ENCODE data around the gene CELSR1.

The CELSR1 gene

DNA sequence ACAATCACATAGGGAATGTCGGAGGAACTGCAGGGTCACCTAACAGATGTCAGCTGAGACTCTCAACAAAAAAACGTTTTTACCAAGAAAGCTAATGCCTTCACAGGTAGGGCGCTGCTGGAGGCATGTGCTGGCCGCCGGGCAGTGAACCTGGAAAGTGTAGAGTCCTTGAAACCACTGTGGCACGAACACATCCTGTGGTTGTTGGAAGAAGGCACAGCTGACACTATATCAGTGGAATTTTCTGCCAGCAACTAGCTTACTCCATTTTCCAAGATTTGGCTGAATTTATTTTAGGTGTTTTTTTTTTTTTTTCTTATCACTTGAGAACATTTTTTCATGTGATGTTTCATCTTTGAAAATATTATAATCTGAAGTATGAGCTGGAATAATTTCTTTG is 187.7 kb downstream of the CELSR1 start:
- DNase-seq (ENCODE audit: low read depth in 2 of 2), result no peak

DNA sequence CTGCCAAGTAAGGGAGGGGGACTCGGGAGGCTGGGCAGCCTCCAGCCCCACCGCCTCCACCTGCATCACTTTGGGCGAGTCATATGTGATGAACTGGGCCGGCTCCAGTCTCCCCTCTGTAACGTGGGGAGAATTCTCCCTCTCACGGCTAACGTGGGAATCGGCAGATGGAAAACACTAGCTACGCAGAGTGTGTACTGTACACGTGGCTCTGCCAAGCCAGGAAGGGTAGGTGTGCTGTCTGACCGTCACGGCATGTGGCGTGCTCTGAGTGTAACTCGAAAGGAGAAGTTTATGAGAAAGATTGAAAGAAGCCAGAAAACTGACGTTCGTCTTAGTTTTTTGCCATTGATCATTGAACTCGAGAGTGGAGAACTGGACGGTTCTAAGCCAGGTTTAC is 188.2 kb downstream of the CELSR1 start:
- no peak for DNase-seq (ENCODE audit: low read depth in 2 of 2)

DNA sequence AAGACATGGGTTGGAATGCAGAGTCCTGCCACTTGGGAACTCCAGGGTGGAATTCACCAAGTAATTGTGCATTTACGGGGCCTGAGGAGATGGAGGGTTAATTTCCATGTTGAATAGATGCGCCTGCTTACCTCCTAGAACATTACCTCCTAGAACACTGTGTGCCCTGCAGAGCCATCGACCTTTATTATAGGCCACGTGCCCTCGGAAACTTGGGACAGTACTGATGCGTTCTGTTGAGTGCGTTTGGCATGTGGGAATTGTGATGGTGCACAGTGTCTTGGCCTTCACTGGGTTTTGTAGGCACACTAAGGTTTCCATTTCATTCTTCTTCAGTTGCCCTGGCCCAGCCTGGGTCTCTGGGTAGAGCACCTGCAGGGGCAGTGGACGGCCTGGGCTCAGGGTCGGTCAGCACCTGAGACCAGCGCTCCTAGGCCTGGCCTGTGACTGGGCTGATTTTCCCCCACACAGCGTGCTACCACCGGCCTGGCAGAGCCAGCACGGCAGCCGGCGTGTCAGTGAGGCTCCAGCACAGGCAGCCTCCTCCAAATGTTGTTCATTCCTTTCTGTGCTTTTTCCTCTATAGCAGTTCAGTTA is 189.2 kb downstream of the CELSR1 start:
- no peak for DNase-seq (ENCODE audit: low read depth in 2 of 2)

DNA sequence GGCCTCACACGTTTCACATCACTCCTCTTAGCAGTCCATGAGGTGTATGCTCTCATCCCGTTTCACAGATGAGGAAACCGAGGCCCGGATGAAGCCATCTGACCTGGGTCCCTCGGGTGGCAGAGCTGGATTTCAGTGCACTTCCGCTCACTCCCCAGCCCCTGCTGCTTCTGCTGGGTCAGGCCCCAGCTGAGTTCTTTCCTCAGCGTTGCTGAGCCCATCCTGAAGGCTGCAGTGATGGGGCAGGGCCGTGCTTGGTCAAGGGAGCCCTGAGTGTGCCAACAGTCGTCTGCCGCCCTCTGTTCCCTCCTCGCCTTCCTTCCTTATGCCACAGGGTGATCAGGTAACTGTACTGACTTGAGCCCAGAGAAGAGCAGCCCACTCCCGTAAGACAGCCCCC is 189.8 kb downstream of the CELSR1 start:
- no peak for DNase-seq (ENCODE audit: low read depth in 2 of 2)

DNA sequence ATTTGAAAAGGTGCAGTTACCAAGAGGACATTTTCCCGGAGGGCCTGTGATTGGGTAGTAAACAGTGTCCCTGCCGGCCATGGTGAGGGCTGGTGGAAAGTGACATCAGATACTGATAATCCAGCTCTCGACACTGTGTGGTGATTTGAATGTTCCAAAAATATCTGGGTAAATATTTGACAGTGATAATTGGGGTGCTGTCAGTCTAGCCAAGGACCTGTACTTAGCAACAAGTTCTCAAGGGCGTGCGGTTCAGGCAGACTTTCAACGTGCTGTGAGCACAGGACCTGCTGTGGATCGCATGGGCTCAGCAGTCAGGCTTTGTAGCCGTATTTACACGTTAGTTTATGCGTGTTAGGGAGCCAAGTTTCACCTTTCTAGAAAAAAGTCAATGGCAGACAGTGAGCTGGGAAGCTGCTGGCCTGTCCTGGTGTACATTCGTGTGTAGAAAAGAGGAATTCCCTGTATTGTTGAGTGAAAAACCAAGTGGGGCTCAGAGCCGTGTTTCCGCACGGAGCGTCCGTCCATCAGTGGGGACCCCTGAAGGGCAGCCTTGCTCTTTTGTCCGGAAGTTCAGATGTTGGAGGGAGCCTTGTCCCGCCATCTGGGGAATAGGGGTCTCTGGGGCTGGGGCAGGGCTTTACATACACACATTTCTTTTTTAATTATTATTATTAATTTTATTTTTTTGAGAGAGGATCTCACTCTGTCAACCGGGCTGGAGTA is 190.6 kb downstream of the CELSR1 start:
- no peak for DNase-seq (ENCODE audit: low read depth in 2 of 2)

DNA sequence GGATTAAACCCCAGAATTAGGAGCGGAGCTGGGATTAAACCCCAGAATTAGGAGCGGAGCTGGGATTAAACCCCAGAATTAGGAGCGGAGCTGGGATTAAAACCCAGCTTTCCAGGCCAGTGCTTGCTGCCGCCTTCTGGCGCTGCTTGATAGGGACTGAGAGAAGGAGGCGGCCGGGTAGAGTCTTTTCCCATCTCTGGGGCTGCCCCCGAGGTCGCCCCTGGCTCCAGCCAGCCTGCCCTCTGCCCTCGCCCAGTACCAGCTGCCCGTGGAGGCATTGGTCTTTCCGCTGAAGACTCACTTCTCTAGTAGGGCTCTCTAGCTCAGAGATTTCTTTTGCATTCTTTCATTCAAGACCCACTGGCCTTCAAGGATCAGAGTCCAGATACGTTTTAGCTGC is 196.7 kb downstream of the CELSR1 start:
- no peak for DNase-seq (ENCODE audit: low read depth in 2 of 2)

DNA sequence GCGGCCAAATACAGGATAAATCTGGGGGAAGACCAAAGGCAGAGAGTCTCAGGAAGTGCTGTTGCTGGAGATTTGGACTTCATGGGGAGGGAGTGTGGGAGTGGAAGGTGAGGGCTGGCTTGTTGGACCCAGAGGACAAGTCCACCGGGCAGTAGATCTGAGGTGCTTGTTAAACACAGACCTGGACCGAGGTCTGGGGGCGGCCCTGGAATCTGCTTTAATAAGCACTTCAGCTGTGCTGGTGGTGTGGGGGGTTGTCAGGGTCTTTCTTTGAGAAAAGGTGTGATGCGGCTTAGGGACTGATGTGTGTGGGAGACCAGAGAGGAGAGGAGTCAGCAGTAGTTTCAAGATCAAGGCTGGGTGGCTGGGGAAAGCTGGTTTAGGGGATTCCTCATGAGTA is 197.5 kb downstream of the CELSR1 start:
- no peak for DNase-seq (ENCODE audit: low read depth in 2 of 2)

DNA sequence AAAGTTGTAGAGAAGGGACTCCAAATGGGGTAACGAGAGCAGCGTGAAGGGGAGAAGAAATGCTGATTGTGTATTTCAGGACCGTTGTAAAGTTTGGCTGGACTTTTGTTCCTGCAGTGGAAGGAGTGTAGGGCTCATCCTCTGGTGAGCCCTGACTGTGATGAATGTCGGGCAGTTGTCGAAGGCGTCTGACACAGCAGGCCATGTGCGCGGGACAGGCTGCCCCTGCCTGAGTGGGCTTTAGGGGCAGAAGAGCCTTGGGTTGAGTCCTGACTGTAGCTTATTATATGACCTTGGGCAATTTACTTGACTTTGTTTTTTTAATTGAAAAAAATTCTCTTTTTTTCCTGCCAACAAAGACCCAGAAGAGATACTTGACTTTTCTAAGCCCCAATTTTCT is 198.8 kb downstream of the CELSR1 start:
- DNase-seq (ENCODE audit: low read depth in 2 of 2), result no peak

DNA sequence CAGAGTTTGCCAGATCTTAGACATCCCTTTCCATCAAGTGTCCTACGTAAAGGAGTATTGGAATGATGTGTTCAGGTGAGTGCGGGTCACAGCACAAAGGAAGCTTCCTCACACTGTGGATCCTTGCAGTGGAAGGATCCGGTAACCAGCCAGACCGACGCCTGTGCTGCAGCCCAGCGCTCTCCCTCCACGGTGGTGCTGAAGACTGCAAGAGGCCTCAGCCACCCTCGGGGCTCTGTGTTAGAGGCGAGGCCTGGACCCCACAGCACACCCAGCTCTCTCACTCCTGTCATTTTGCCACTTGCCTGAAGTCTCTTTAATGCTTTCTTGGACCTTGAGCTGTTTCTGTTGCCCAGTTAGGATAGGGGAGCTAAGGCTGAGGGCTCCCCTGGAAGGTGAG is 199.6 kb downstream of the CELSR1 start:
- DNase-seq (ENCODE audit: low read depth in 2 of 2), result no peak

DNA sequence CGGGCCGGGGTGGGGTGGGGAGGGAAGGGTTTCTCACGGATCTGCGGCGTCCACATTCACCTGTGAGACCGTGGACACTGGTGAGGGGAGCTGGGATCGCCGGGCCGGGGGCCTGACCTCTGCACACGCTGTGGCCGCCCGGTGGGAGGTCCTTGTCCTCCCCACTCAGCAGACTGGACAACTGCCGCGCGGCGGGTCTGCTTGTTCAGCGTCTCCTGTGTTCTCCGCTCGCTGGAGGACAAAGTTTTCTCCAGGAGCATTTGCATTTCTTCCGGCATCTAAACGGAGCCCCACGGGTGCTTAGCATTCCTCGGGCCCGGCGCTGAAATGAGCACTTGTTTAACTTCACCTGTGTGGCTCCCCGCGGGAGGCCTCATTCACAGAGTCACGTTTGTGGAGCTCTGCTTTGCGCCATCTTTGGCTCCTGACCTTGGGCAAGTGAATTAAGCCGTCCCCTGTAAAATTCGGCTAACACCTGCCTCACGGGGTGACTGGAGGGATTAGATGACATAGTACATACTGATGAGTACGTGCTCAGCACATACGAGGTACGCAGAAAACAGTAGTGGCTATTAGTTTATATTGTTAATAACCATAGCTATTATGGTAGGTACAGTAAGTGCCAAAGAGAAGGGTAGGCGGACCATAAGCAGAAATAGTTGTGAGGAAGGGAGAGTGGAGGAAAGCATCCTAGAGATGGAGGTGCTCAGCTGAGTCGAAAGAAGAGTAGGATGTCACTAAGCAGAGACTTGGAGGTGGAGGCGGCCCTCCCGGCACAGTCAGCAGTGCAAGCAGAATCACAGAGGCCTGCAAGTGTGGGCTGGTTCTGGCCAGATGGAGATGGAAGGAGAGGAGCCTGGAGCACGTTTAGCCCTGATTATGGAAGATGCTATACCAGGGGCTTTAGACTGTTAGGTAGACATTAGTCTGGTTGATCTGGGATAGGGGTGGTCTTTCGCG is 201.0 kb downstream of the CELSR1 start:
- no peak for DNase-seq (ENCODE audit: low read depth in 2 of 2)

DNA sequence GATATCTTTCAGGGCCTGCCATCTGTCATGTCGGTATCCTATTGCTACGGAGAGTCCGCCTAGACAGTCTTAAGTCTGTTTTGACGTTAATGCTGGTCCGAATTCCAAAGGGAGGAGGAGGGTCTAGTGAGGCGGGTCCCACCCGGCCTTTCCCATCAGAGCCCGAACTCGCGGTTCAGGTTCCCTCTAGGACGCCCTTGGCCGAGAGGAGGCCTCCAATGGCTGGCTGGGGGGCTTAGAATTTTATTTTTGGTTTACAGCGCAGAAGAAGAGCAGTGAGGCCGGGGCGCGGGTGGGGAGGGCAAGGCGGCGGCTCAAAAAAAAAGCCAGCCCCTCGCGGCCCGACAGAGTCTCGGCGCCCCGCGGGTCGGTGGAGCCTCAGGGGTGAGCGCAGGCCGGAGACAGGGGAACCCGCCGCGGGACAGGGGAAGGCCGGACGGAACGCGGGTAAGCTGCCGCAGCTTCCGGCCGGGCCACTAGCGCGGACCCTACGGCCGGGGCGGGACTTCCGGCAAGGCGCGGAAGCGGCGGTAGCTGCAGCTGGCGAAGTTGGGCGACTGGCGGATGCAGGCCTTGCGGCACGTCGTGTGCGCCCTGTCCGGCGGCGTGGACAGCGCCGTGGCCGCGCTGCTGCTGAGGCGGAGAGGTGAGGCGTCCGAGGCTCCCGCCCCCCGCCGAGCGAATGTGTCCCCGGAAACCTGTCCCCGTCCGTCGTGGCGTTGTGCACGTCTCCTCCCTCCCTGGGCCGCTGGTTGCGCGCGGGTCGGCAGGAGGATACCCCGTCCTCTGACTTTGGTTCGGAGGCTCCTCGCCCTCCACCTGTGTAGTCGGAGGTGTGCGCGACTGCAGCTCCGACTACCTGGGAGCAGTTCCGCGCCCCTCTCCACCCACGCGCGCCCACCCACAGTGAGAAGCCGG is 202.0 kb downstream of the CELSR1 start, which contains the start of gene TRMU:
TSS of gene TRMU (plus strand) at position 514 of the 918 bp plus-strand sequence. CDS start at position 565, 51 bp downstream.
- DNase-seq (ENCODE audit: low read depth in 2 of 2), result peak; percentile 31 to 76

DNA sequence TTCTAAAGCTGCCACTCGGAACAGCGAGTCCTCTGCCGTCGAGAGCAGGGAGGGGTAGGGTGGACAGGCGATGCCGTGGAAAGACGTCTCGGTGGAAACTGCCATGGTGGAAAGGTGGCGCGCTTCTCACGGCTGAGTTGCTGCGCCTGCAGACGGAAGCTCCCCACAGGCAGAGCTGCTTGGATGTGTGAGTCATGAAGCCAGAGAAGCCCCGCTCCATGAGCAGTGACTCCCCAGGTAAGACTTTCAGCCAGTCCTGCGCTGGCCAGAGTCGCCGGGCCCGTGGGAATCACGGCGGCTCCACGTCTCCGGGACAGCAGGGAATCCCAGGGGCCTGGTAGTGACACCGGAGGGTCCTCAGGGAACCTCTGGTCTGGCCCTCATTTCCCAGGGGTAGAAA is 205.9 kb downstream of the CELSR1 start:
- DNase-seq (ENCODE audit: low read depth in 2 of 2), result no peak

DNA sequence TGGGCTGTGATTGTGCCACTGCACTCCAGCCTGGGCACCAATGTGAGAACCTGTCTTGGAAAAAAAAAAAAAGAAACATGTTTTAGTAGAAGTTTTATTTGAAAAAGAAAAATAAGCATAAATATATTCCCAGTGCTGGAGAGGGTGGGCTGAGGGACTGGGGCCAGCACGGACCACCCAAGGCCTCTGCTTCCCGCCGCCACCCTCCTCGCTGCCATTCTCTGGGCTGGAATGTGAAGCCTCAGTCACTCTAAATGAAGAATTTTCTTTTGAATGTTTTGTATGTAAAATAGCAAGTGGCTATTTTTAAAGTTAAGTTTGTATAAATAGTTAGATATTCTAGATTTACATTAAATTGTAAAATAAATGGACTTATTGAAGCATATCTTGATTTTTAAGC is 207.0 kb downstream of the CELSR1 start:
- DNase-seq (ENCODE audit: low read depth in 2 of 2), result no peak

DNA sequence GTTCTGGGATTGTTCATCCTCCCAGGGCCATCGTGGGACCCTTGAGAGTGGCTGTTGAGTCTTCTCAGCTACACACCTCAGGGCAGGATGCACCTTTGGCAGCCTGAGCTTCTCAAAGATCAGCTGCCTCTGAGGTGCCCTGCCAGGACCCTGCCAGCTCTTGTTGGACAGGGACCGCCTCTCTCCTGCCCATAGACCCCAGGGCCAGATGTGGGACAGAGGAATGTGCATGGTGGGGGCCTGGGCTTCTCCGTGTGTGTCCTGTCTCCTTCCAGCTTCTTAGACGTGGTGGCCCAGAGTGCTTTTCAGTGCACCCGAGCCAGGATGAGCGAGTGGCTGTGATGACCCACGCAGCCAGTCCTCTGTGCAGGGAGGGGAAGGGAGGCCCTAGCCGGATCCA is 207.8 kb downstream of the CELSR1 start:
- no peak for DNase-seq (ENCODE audit: low read depth in 2 of 2)

DNA sequence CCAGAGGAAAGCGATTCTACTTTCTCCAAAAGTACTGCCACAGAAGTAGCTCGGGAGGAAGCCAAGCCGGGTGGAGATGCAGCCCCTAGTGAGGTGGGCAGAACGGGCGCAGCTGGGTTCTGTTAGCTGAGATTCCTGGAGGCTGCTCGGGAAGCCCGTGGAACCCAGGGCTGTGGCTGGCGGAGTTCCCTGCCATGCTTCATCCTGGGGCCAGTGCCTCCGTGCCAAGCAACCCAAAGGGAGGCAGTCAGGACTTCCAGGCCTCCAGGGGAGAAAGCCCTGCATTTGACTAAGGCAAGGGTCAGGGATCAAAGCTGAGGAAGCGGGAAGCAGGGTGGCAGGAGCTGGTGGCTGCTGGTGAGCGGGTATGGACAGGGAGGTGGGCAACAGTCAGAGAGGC is 208.6 kb downstream of the CELSR1 start:
- DNase-seq (ENCODE audit: low read depth in 2 of 2), result no peak

DNA sequence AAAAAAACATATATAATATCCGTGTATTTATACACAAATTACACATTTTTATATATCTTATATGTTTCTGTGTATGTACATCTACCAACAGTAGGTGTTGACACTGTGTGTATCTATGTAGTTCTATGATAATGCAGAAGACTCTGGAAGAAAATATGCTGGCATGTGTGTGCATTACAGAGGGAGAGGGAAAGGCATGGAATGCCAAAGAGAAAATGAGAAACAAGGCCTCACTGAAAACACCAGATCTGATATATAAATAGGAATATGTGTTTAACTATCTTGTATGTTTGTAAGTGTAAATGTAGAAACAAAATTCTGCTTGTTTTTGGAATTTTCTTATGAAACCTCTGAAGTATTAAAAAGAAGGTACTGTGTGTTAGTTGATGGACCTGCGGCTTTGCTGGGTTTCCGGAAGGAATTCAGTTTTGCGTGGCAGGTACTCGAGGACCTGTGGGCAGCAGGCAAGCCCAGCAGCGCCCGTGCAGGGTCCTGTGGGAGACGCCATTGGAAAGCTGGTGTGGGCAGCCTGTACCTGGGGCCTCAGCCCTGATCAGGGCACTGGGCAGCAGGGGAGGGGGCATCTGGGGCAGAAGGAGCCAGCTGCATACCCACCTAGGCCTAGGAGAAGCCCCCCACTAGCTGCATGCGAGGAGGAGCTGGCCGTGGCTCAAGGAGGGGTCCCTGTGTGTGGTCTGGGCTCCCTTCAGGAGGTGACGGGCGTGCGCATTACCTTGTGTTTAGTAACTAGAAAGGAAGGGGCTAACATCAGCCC is 209.5 kb downstream of the CELSR1 start:
- no peak for DNase-seq (ENCODE audit: low read depth in 2 of 2)

DNA sequence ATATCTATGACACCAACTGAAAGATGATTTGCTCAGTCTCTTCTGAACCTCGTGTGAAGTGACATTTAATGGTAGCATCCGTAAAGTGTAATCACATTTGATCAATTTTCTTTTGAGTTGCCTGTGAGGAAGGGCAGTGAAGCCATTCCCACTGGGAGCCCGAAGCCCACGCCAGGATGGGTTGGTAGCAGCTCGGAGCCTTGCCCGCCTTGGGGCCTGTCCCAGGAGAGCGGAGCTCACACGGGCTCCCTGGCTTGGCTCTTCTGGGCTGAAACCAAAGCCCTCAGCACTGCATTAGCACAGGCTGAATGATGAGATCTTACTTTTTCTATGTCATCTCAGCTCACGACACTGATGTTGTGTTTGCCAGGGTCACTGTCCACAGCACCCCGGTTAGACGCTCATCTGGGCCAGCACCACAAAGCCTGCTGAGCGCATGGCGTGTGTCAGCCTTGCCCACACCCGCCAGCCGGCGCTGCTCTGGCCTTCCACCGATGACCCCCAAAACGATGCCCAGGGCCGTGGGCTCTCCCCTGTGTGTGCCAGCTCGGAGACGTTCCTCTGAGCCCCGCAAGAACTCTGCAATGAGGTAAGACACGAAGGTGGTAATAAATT is 211.2 kb downstream of the CELSR1 start:
- DNase-seq (ENCODE audit: low read depth in 2 of 2), result no peak

DNA sequence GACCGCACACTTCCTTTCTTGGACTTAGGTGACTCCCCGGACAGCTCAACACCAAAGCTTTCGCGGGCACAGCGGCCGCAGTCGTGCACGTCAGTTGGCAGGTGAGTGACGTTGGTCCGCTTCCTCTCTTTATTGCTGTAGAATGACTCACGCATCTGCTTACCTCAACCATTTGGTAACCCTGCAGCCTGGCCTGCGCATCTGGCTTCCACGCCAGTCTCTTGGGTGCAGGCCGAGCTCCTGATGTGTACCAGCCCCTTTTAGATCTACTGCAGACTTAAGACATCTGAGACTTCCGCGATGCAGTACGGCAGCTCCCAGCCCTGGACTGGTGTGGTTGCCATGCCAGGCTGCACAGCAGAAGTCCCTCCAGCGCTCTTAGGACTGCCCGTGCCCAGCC is 214.3 kb downstream of the CELSR1 start:
- no peak for DNase-seq (ENCODE audit: low read depth in 2 of 2)

DNA sequence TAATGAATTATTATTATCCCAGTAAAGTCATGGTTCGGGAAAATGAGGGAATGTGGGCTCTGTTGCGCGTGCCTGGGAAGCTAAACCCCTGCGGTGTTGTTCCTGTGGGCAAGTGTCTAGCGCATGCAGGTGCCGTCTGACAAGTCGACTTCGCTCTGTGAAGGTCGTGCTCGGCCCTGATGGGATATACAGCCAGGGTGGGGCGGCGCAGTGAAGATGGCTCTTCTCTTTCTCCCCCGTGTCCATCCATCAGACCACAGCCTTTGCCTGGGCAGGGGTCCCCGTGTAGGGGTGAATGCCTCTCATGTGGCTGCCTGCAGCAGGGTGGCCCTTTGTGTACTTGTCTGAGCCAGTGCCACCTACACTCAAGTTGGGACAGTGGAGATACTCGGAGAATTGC is 214.7 kb downstream of the CELSR1 start:
- DNase-seq (ENCODE audit: low read depth in 2 of 2), result no peak

DNA sequence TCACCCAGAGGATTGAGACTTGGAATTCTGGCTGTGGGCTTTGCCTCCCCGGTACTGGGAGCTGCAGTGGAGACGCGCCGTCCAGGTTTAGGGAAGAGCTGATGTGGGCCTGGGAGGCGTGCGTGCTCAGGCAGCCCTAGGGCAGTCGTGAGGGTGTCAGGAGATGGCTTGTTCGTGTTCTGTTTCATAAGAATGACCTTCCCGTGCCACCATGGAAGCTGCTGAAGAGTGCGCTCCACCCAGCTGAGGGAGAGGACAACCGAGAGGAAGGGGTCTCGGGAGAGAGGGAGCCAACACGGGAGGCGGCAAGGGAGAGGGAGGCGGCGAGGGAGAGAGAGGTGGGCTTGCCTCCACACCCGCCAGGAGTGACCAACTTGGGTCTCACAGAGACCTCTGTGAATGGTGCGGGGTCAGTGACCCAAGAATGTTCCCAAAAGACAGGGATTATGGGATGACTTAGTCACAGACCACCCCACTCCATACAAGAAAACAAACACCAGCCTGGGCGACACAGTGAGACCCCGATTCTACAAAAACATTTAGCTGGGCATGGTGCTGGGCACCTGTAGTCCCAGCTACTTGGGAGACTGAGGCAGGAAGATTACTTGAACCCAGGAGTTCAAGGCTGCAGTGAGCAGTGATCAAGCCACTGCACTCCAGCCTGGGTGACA is 216.6 kb downstream of the CELSR1 start:
- DNase-seq (ENCODE audit: low read depth in 2 of 2), result no peak

Measured in stimulated activated CD8-positive, alpha-beta memory T cell treated with anti-CD3 and anti-CD28 coated beads, Interleukin-7, amount 100 ng/mL, for 4 hours (primary cell).